Hepatocyte (in vitro differentiated cells): ENCODE results near the gene BIRC7. TPM values are rescaled to one million over a fixed set of nuclear protein-coding genes. Genes with fewer than 3 reads are reported as not detected.

ENCODE experiments used
- DNase-seq: peaks from one replicate; pipeline ENCODE4 v3.0.0-alpha.2; 2016; ENCODE audit warnings: low spot score
- H2AFZ ChIP-seq: fragments of 200-600 bp; sonication (generic); 2 replicates; pipeline ENCODE4 v1.6.0; 2016; ENCODE audit warnings: antibody characterized with exemption, mild to moderate bottlenecking
- H3K27ac ChIP-seq: fragments of 200-600 bp; sonication (generic); 2 replicates; pipeline ENCODE4 v1.5.1; 2016; ENCODE audit warnings: mild to moderate bottlenecking
- H3K27me3 ChIP-seq: fragments of 200-600 bp; sonication (generic); 2 replicates; pipeline ENCODE4 v1.6.1; 2016
- H3K36me3 ChIP-seq: fragments of 200-600 bp; sonication (generic); replicated peaks from 2 replicates; pipeline ENCODE4 v1.5.1; 2016; ENCODE audit warnings: low read depth; ENCODE audit not compliant: insufficient read depth
- H3K4me1 ChIP-seq: fragments of 200-600 bp; sonication (generic); 2 replicates; pipeline ENCODE4 v1.5.1; 2016; ENCODE audit warnings: mild to moderate bottlenecking, moderate library complexity; ENCODE audit not compliant: insufficient read depth
- H3K4me2 ChIP-seq: fragments of 200-600 bp; sonication (generic); 2 replicates; pipeline ENCODE4 v1.6.0; 2016
- H3K4me3 ChIP-seq: fragments of 200-600 bp; sonication (generic); 2 replicates; pipeline ENCODE4 v1.5.1; 2016; ENCODE audit warnings: mild to moderate bottlenecking
- H3K79me2 ChIP-seq: fragments of 200-600 bp; sonication (generic); 2 replicates; pipeline ENCODE4 v1.6.0; 2017; ENCODE audit warnings: mild to moderate bottlenecking
- H3K9me2 ChIP-seq: fragments of 200-600 bp; sonication (generic); replicated peaks from 2 replicates; pipeline ENCODE4 v1.6.0; 2017; ENCODE audit warnings: mild to moderate bottlenecking; ENCODE audit not compliant: insufficient read depth
- H3K9me3 ChIP-seq: fragments of 200-600 bp; sonication (generic); 2 replicates; pipeline ENCODE4 v1.5.1; 2016; ENCODE audit warnings: low read depth, mild to moderate bottlenecking
- H4K20me1 ChIP-seq: fragments of 200-600 bp; sonication (generic); 2 replicates; pipeline ENCODE4 v1.6.0; 2016; ENCODE audit warnings: mild to moderate bottlenecking; ENCODE audit not compliant: insufficient read depth, poor library complexity, severe bottlenecking
- CTCF ChIP-seq: fragments of 200-600 bp; sonication (generic); IDR thresholded peaks from 2 replicates; pipeline ENCODE4 v1.5.1; 2016; ENCODE audit warnings: antibody characterized with exemption, mild to moderate bottlenecking; ENCODE audit not compliant: poor library complexity
- EZH2 ChIP-seq: fragments of 200-600 bp; sonication (generic); IDR thresholded peaks from 2 replicates; pipeline ENCODE4 v1.6.1; 2016; ENCODE audit warnings: antibody characterized with exemption, mild to moderate bottlenecking, borderline replicate concordance
- EZH2phosphoT487 ChIP-seq: fragments of 200-600 bp; sonication (generic); IDR thresholded peaks from one replicate; pipeline ENCODE4 v1.6.1; 2018; ENCODE audit warnings: antibody characterized with exemption, mild to moderate bottlenecking, low read depth, moderate library complexity; ENCODE audit not compliant: unreplicated experiment, severe bottlenecking
- WGBS: methylation state at CpG from one replicate; pipeline ENCODE4 v1.1.6; 2016; ENCODE audit warnings: low lambda C conversion rate; ENCODE audit errors: missing lambda C conversion rate; 5-methylcytosine and 5-hydroxymethylcytosine counted together
- polyA plus RNA-seq: library from polyadenylated mRNA; unstranded; fragments of >200 nt; fragmentation: Nextera tagmentation; extraction: Ambion mirVana; gene quantifications from 2 replicates; pipeline ENCODE4 v1.2.1, GENCODE V29; 2016
- total RNA-seq: library from RNA; depleted of rRNA; stranded (reverse); fragments of >200 nt; gene quantifications from 2 replicates; pipeline ENCODE4 v1.2.3, GENCODE V29; 2014

Gene BIRC7
- total and polyA plus RNA-seq, 2 experiments from 2014 or later = 0.43 to 2.0 TPM

DNA sequence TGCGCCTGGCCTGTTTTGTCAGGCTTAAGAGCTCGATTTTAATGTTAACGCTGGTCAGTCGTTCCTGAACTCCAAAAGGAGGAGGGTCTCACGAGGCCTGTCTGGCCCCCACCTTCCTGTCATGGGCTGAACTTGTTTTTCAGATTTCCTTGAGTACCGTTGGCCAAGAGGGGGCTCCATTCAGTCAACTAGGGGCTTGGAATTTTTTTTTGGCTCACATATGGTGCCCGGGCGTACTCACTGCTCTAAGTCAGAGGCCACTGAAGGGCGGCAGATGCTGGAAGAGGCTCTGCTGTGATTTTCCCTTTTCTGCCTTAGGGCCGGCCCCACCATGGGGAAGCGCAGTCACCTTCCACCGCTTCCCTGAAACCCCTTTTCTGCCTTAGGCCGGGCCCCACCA is 6.9 kb upstream of the BIRC7 start:
- no peak for TF ChIP-seq EZH2phosphoT487
- TF ChIP-seq CTCF = peak; percentile 10
- TF ChIP-seq EZH2 = no peak
- no peak for DNase-seq
- Histone ChIP-seq H4K20me1 (no peaks in the 10 kb centered on the region), H3K36me3 (no peaks in the 10 kb centered on the region), H3K4me1 (peaks cover 11% of the 10 kb centered on the region), H3K4me2 (no peak overlapping the region), H3K9me2 (no peaks in the 10 kb centered on the region), H2AFZ (no peak overlapping the region), H3K9me3 (no peaks in the 10 kb centered on the region), H3K79me2 (no peaks in the 10 kb centered on the region), H3K27ac (no peak overlapping the region), H3K27me3 (no peaks in the 10 kb centered on the region), H3K4me3 (no peak overlapping the region)
- 75% methylated on average over 13 of the region's 13 CpGs for WGBS

DNA sequence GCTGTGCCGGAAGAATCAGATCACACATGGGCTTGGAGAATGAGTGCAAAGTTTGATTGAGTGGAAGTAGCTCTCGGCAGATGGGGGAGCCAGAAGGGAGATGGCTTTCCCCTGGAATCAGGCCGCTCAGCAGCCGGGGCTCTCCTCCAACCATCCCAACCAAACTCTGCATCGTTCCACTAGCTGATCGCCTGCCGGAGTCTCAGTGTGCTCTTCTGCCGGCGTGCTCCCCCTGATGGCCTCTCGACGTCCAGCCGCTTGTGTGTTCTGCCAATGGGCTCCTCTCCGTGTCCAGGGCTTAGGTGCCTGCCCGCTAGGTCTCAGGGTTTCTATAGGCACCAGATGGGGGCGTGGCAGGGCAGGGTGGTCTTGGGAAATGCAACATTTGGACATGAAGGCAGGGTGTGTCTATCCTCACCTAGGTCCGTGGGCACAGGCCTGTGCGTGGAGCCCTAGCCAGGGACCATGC is 4.9 kb upstream of the BIRC7 start:
- Histone ChIP-seq H3K4me1 (peaks cover 13% of the 10 kb centered on the region), H3K27ac (no peak overlapping the region), H3K27me3 (no peaks in the 10 kb centered on the region), H3K79me2 (no peaks in the 10 kb centered on the region), H3K4me2 (no peak overlapping the region), H4K20me1 (no peaks in the 10 kb centered on the region), H3K9me3 (no peaks in the 10 kb centered on the region), H3K36me3 (no peaks in the 10 kb centered on the region), H3K9me2 (no peaks in the 10 kb centered on the region), H3K4me3 (no peak overlapping the region), H2AFZ (no peak overlapping the region)
- no peak for TF ChIP-seq EZH2
- no peak for TF ChIP-seq EZH2phosphoT487
- peak; percentile 67 for TF ChIP-seq CTCF
- peak; percentile 87 for DNase-seq
- WGBS = 19% methylated on average over 17 of the region's 17 CpGs

- TF ChIP-seq EZH2 = no peak
- no peak for TF ChIP-seq EZH2phosphoT487
- TF ChIP-seq CTCF = no peak
- H3K36me3 ChIP-seq = no peaks in the 10 kb centered on the region
- H3K4me2 ChIP-seq = peak overlapping the region; percentile 25
- no peaks in the 10 kb centered on the region for H3K79me2 ChIP-seq
- H3K27me3 ChIP-seq = no peaks in the 10 kb centered on the region
- H2AFZ ChIP-seq = no peak overlapping the region
- peak; percentile 67 for DNase-seq
- H4K20me1 ChIP-seq = no peaks in the 10 kb centered on the region
- H3K4me1 ChIP-seq = peaks cover 13% of the 10 kb centered on the region
- 43% methylated on average over 18 of the region's 18 CpGs for WGBS
- no peaks in the 10 kb centered on the region for H3K9me3 ChIP-seq
- H3K27ac ChIP-seq = peak overlapping the region; percentile 17
- H3K4me3 ChIP-seq = no peak overlapping the region
- no peaks in the 10 kb centered on the region for H3K9me2 ChIP-seq
Measured at GRCh38 chr20:63232235-63233060, 3.3 kb upstream of the BIRC7 start.
